ENCODE measurements around the gene PLA2G2C. TPM values are rescaled to one million over a fixed set of nuclear protein-coding genes. Genes with fewer than 3 reads are reported as not detected.
A peak's percentile ranks its signal among the peaks of the same experiment; 100 is the strongest.

Gene PLA2G2C
- total RNA-seq, 3 donors from 2014 or later (not counting 1 experiment from before 2014, with no cell fraction given) = not detected

DNA sequence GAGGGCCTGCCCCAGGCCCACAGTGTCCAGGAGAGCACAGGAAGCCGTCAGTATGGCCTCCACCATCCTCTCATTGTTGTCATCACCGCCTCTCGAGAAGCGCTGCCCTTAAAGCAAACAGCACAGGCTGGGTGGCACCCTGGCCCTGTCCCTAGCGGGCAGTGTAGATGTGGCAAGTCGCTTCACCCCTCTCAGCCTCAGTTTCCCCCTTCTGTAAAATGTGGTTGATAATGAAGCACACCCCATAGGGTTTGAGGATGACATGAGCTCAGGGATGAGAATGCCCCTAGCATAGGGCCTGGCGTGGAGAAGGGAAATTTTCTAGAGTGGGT, 33.8 kb downstream of the PLA2G2C start:
- DNase-seq (no peak), ATAC-seq (no peak)
- intact Hi-C loops (cut with micrococcal nuclease) = loop anchor here (1.0 kb wide), 2 partner anchors 177 to 234 kb away; no protein-coding TSS in a partner anchor
- Histone ChIP-seq H3K27me3 (ENCODE audit: control insufficient read depth, insufficient read depth, low read length) (no peaks in the 10 kb centered on the region), H3K4me3 (ENCODE audit: low read length) (no peak overlapping the region), H3K36me3 (ENCODE audit: control insufficient read depth, insufficient read depth, low read length) (no peaks in the 10 kb centered on the region), H3K4me1 (ENCODE audit: control insufficient read depth, insufficient read depth, low read length) (peaks cover 29% of the 10 kb centered on the region), H3K27ac (ENCODE audit: low read length) (no peak overlapping the region), H3K9me3 (ENCODE audit: control insufficient read depth, insufficient read depth, low read length) (peaks cover 1% of the 10 kb centered on the region)
- Mint-ChIP-seq H3K27me3 (ENCODE audit: low read depth in 2 of 2) (no peaks in the 10 kb centered on the region), H3K36me3 (no peaks in the 10 kb centered on the region), H3K27ac (peak overlapping the region in 1 of 2 donors; percentile 83), H3K4me3 (no peak overlapping the region), H3K9me3 (no peaks in the 10 kb centered on the region), H3K4me1 (peaks cover 7 to 21% of the 10 kb centered on the region in 2 donors)
- TF ChIP-seq CTCF (IDR thresholded peaks at IDR 0.05) = peak; percentile 45
- 68% methylated on average over 6 of the region's 7 CpGs for WGBS (ENCODE audit: insufficient coverage)

GRCh38 chr1:20151906-20152598, 34.3 kb downstream of the PLA2G2C start:
- peak; percentile 85 to 97 (median 97) for ATAC-seq
- Mint-ChIP-seq H3K27me3 (ENCODE audit: low read depth in 2 of 2) (no peaks in the 10 kb centered on the region), H3K36me3 (no peaks in the 10 kb centered on the region), H3K4me1 (peaks cover 7 to 21% of the 10 kb centered on the region in 2 donors), H3K9me3 (no peaks in the 10 kb centered on the region), H3K4me3 (peak overlapping the region; percentile 83), H3K27ac (peak overlapping the region in 1 of 2 donors; percentile 83)
- Histone ChIP-seq H3K27ac (ENCODE audit: low read length) (no peak overlapping the region), H3K4me3 (ENCODE audit: low read length) (peak overlapping the region; percentile 21), H3K9me3 (ENCODE audit: control insufficient read depth, insufficient read depth, low read length) (no peaks in the 10 kb centered on the region), H3K27me3 (ENCODE audit: control insufficient read depth, insufficient read depth, low read length) (no peaks in the 10 kb centered on the region), H3K36me3 (ENCODE audit: control insufficient read depth, insufficient read depth, low read length) (no peaks in the 10 kb centered on the region), H3K4me1 (ENCODE audit: control insufficient read depth, insufficient read depth, low read length) (peaks cover 29% of the 10 kb centered on the region)
- intact Hi-C loops (cut with micrococcal nuclease) = loop anchor here (1.0 kb wide), 2 partner anchors 177 to 234 kb away; no protein-coding TSS in a partner anchor
- peak; percentile 89 for TF ChIP-seq CTCF (IDR thresholded peaks at IDR 0.05)
- 11% methylated on average over 29 of the region's 29 CpGs for WGBS (ENCODE audit: insufficient coverage)
- peak; percentile 73 to 86 for DNase-seq

- DNase-seq (no peak), ATAC-seq (no peak)
- H3K27me3 ChIP-seq (ENCODE audit: control insufficient read depth, insufficient read depth, low read length) = no peaks in the 10 kb centered on the region
- H3K27me3 Mint-ChIP-seq (ENCODE audit: low read depth in 2 of 2) = no peaks in the 10 kb centered on the region
- TF ChIP-seq CTCF (IDR thresholded peaks at IDR 0.05) = no peak
- no peaks in the 10 kb centered on the region for H3K9me3 ChIP-seq (ENCODE audit: control insufficient read depth, insufficient read depth, low read length)
- H3K4me3 ChIP-seq (ENCODE audit: low read length) = no peak overlapping the region
- no peak overlapping the region for H3K4me3 Mint-ChIP-seq
- peaks cover 29% of the 10 kb centered on the region for H3K4me1 ChIP-seq (ENCODE audit: control insufficient read depth, insufficient read depth, low read length)
- intact Hi-C loops (cut with micrococcal nuclease) = no loop called here
- H3K4me1 Mint-ChIP-seq = peaks cover 7 to 21% of the 10 kb centered on the region in 2 donors
- no peaks in the 10 kb centered on the region for H3K36me3 ChIP-seq (ENCODE audit: control insufficient read depth, insufficient read depth, low read length)
- H3K9me3 Mint-ChIP-seq = no peaks in the 10 kb centered on the region
- no peaks in the 10 kb centered on the region for H3K36me3 Mint-ChIP-seq
- WGBS (ENCODE audit: insufficient coverage) = 87% methylated on average over 6 of the region's 6 CpGs
- no peak overlapping the region for H3K27ac ChIP-seq (ENCODE audit: low read length)
- no peak overlapping the region for H3K27ac Mint-ChIP-seq
These were observed 35.3 kb downstream of the PLA2G2C start for GRCh38 chr1:20150969-20151368.

GRCh38 chr1:20150326-20150705, 36.0 kb downstream of the PLA2G2C start:
- Mint-ChIP-seq H3K27ac (no peak overlapping the region), H3K36me3 (no peaks in the 10 kb centered on the region), H3K4me1 (peaks cover 7 to 21% of the 10 kb centered on the region in 2 donors), H3K4me3 (no peak overlapping the region), H3K9me3 (no peaks in the 10 kb centered on the region), H3K27me3 (ENCODE audit: low read depth in 2 of 2) (no peaks in the 10 kb centered on the region)
- Histone ChIP-seq H3K36me3 (ENCODE audit: control insufficient read depth, insufficient read depth, low read length) (no peaks in the 10 kb centered on the region), H3K27ac (ENCODE audit: low read length) (no peak overlapping the region), H3K4me1 (ENCODE audit: control insufficient read depth, insufficient read depth, low read length) (peaks cover 29% of the 10 kb centered on the region), H3K27me3 (ENCODE audit: control insufficient read depth, insufficient read depth, low read length) (no peaks in the 10 kb centered on the region), H3K9me3 (ENCODE audit: control insufficient read depth, insufficient read depth, low read length) (no peaks in the 10 kb centered on the region), H3K4me3 (ENCODE audit: low read length) (no peak overlapping the region)
- TF ChIP-seq CTCF (IDR thresholded peaks at IDR 0.05) = no peak
- WGBS (ENCODE audit: insufficient coverage) = 96% methylated on average over 8 of the region's 8 CpGs
- DNase-seq = no peak
- ATAC-seq = no peak
- intact Hi-C loops (cut with micrococcal nuclease) = no loop called here

Measured in natural killer cell (primary cell).